Mononuclear cell (primary cell): ENCODE data around the gene PLA2G4F. TPM values are rescaled to one million over a fixed set of nuclear protein-coding genes. Genes with fewer than 3 reads are reported as not detected.

Experiments
- H3K27me3 ChIP-seq: 2 replicates; pipeline ENCODE4 v1.6.0; 2011; ENCODE audit warnings: low read length, control low read depth; ENCODE audit not compliant: insufficient read depth
- H3K4me1 ChIP-seq: 2 replicates; pipeline ENCODE4 v1.5.1; 2011; ENCODE audit warnings: mild to moderate bottlenecking, low read length, control low read depth; ENCODE audit not compliant: insufficient read depth
- H3K4me3 ChIP-seq: 2 replicates; pipeline ENCODE4 v1.5.1; 2011; ENCODE audit warnings: mild to moderate bottlenecking, low read length, moderate library complexity
- H3K9me3 ChIP-seq: 2 replicates; pipeline ENCODE4 v1.5.1; 2011; ENCODE audit warnings: low read depth, mild to moderate bottlenecking, control low read depth, low read length
- total RNA-seq: library from RNA; depleted of rRNA; stranded (reverse); fragments of >200 nt; gene quantifications from one replicate; pipeline ENCODE4 v1.2.3, GENCODE V29; 2012

Gene PLA2G4F
- total RNA-seq, 1 donor, result not detected

DNA sequence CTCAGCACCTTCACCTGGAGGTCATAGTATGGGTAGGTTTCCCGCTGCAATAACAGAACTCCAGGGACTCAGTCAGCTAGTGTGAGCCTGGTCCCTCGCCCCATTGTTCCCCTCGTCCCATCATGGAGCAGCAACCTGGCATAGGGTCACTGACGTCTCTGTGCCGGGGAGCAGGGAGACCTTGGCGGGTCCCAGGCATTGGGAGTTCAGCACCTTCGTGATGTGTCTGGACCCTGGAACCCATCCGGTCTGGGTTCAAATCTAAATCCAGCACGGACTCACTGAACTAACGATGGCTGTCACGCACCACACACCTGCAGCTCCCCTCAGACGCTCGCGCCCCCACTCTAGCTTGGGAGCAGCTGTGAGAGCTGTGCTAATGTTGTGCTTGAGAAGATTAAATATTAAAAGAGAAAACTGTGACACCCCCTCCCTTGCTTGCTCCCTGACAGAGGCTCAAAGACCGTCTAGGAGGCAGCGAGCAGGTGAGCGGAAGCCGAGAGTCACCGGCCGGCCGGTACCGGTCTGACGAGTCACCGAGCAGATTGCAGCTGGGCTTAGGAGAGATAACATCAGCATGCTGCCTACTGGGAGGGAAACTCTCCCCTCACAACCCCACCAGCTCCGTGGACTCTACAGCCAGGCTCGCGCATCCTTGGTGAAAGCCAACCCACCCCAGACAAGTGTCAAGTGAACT lies 742 bp downstream of the PLA2G4F start:
- Histone ChIP-seq H3K4me1 (peaks cover 9% of the 10 kb centered on the region), H3K9me3 (no peaks in the 10 kb centered on the region), H3K27me3 (no peaks in the 10 kb centered on the region), H3K4me3 (no peak overlapping the region)

DNA sequence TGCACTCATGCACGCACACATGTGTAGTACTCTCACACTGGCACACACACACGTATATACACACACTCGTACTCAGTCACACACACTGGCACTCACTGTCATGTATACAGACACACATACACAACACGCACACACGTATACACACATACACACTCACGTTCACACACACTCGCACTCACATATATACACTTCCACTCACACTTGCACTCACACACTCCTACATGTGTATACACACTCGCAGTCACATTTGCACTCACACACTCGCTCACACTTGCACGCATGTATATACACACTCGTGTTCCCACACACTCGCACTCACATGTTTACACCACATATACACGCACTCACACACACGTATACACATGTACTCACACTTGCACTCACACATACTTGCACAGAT lies 1.5 kb downstream of the PLA2G4F start:
- no peaks in the 10 kb centered on the region for H3K27me3 ChIP-seq
- H3K9me3 ChIP-seq, result no peaks in the 10 kb centered on the region
- H3K4me3 ChIP-seq, result no peak overlapping the region
- H3K4me1 ChIP-seq, result peaks cover 9% of the 10 kb centered on the region

DNA sequence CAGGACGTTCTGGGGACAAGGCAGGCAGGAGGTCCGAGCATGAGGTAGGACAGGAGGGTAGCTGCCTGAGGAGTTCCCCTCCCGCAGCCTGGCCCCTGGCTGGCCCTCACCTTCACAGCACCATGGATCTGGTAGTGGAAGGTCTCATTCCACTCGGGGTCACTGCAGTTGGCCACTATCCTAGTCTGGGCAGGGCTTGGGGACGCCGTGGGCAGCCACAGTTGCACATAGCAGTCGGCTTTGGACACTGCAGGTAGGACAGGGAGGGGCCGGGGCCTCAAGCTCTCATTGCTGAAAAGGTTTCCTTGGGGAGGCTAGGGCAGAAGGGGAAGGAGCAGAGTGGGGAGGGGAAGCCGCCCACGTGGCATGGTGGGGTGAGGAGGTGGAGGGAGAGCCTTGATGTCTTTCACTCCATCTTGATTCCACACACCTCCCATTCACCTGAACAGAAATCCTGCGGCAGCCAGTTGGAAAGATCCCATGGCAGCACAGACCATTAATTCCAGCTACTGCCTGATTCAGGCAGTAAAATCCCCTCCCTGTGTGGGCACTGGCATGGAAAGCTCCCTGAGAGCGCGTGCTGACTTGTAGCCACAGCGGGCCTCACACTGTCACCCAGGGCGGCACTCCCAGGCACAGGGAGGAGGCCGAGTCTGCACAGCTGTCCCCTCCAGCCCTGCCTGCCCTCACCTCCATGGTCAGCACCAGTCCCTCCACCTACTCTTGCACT lies 2.1 kb downstream of the PLA2G4F start:
- Histone ChIP-seq H3K4me1 (peaks cover 9% of the 10 kb centered on the region), H3K4me3 (no peak overlapping the region), H3K9me3 (no peaks in the 10 kb centered on the region), H3K27me3 (no peaks in the 10 kb centered on the region)

DNA sequence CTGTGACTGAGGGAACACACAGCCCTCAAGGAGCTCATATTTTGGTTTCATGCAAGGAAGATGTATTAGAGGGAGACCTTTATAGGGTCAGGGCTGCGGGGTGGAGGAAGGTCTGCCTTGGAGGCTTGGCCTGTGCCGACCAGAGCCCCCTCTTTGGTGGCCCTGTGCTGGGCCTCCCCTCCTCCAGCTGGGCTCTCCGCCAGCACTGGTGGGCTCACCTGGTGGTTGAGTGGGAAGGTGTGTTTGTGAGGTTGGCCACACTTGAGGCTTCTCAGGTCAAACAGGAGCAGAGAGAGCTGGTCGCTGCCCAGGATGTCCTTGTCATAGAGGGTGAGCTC lies 2.6 kb downstream of the PLA2G4F start:
- H3K9me3 ChIP-seq, result no peaks in the 10 kb centered on the region
- H3K4me1 ChIP-seq, result peaks cover 9% of the 10 kb centered on the region
- no peak overlapping the region for H3K4me3 ChIP-seq
- H3K27me3 ChIP-seq, result no peaks in the 10 kb centered on the region

DNA sequence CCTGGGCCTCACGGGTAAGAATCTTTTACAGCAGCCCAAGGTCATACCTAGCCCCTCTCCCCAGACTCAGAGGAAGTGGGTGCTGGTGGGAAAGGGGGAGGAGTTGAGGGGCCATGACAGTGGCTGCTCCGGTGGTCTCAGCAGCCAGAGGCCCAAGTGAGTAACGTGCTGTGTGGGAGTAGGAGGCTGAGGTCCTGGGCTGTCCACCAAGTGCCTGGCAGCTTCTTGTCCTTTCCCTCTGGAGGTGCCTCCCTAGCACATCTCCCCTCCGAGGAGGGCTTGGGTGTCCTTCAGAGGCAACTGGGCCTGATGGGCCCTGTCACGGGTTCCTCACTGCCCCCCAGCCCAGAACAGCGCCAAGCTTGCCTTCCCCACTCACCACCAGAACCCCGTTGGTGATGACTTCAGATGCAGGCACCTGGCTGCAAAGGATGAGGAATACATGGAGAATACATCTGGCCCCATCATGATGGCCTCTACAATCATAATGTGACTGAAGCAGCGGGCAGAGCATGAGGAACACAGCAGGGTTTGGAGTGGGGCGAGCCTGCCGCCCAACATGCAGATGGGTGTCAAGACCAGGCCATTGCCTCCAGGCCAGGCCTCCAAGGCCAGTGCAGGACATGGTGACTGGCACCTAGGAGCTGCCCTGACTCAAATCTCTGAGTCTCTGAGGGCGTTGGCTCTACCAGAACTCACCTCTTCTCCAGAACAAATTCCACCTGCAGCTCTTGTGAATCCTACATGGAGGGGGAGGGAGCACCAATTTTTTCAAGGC lies 3.3 kb downstream of the PLA2G4F start:
- H3K27me3 ChIP-seq, result no peaks in the 10 kb centered on the region
- H3K4me3 ChIP-seq, result no peak overlapping the region
- no peaks in the 10 kb centered on the region for H3K9me3 ChIP-seq
- peaks cover 3% of the 10 kb centered on the region for H3K4me1 ChIP-seq

DNA sequence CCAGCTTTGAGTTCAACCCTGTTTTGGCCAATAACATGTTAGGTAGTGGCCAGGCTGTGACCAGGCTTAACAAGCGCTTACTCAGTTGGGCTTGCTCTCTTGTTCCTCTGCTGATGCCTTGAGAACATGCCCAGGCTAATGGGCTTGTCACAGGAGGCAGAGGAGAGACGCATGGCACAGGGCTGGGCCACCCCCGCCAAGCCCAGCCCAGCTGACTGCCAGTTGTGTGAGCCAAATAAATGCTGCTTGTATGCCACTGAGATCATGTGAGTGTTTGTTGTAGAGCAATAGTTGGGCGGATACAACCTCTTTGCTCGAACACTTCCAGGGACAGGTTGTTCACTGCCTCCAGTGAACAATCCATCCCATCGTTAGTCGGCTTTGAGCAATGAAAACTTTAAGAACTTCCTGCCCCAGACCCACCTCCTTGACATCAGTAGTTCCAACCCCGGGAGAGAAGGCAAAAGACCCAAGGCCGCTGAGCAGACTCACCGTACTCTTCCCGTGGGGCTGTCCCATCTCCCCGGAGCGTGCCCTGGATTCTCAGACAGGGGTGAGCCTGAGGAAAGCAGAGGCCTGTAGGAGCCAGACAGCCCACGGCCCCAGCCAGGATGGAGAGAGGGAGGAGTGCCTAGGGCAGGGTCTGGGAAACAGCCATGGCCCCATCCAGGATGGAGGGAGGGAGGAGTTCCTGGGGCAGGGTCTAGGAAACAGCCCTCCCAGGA lies 4.1 kb downstream of the PLA2G4F start:
- Histone ChIP-seq H3K4me1 (no peaks in the 10 kb centered on the region), H3K27me3 (no peaks in the 10 kb centered on the region)

DNA sequence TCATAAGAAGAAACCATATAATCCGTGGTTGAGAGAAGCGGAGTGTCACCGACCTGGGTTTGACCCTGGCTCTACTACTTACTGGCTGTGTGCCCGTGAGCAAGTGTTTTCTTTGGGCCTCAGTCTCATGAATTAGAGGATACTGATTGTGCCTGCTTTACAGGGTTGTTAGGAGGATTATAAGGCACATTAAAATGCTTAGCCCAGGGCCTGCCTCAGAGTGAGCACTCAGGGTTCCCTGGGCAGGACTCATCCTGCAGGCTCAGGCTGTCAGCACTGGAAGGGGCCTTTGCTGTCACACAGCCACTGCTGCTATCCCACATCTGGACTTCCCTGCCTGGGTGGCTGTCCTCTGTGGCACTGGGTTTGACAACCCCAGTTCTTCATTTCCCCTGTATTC lies 4.7 kb downstream of the PLA2G4F start:
- no peaks in the 10 kb centered on the region for H3K27me3 ChIP-seq
- no peaks in the 10 kb centered on the region for H3K4me1 ChIP-seq
- H3K9me3 ChIP-seq, result no peaks in the 10 kb centered on the region
- no peak overlapping the region for H3K4me3 ChIP-seq

More for the DNA sequence above, 4.1 kb downstream of the PLA2G4F start:
- H3K9me3 ChIP-seq, result no peaks in the 10 kb centered on the region
- no peak overlapping the region for H3K4me3 ChIP-seq

DNA sequence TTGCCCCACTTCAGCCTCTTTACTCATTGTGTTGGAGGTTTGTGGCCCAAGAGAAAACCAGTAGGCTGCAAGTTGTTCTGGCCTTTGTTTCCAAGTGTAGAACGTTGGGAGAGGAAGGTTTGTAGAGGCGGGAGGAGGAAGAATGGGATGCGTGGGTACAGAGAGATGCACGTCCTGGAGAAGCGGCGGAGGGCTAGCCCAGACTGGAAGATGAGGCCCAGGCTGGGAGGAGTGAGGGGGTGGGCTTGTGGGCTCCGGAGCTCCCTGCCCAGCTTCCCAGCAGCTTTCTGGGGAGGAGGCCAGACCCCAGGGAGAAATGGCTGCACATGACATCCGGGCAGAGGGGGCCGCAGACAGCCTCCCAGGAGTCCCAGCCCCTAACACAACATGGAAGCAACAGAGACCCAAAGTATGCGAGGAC lies 5.3 kb downstream of the PLA2G4F start:
- no peaks in the 10 kb centered on the region for H3K4me1 ChIP-seq
- H3K9me3 ChIP-seq, result no peaks in the 10 kb centered on the region
- no peak overlapping the region for H3K4me3 ChIP-seq
- H3K27me3 ChIP-seq, result no peaks in the 10 kb centered on the region

DNA sequence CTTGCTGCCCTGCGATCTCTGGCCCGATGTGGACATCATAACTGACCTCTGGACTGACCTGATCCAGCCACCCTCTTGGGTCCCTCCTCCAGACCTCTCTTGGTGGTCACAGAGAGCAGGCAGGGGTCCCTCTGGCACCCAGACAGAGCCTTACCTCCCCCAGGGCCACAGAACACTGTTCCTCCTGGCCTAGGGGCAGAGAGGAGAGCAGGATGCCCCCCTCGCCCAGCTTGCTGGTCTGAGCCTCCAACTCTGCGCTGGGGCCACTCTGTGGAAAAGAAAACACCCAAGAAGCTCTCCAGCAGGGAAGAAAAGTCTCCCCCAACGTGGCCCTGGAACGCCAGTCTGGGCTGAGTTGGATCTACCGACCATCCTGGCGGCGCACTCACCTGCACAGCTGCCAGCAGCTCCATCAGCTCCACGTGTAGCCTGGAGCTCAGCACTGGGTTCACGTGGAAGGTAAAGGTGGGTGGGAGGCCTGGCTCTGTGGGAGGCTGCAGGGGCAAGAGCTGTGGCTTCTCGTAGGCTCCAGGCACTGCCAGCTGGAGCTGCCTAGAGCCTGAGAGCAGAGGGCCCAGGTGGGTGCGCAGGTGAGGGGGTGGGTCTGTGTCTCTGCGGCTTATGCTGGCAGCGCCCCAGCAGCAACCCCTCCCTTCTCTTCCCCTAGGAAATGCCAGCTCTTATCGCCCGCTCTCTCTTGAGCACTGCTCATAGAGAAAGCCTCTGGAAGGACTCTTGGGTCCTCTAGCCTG lies 6.0 kb downstream of the PLA2G4F start:
- Histone ChIP-seq H3K4me1 (no peaks in the 10 kb centered on the region), H3K9me3 (no peaks in the 10 kb centered on the region), H3K27me3 (no peaks in the 10 kb centered on the region), H3K4me3 (no peak overlapping the region)

DNA sequence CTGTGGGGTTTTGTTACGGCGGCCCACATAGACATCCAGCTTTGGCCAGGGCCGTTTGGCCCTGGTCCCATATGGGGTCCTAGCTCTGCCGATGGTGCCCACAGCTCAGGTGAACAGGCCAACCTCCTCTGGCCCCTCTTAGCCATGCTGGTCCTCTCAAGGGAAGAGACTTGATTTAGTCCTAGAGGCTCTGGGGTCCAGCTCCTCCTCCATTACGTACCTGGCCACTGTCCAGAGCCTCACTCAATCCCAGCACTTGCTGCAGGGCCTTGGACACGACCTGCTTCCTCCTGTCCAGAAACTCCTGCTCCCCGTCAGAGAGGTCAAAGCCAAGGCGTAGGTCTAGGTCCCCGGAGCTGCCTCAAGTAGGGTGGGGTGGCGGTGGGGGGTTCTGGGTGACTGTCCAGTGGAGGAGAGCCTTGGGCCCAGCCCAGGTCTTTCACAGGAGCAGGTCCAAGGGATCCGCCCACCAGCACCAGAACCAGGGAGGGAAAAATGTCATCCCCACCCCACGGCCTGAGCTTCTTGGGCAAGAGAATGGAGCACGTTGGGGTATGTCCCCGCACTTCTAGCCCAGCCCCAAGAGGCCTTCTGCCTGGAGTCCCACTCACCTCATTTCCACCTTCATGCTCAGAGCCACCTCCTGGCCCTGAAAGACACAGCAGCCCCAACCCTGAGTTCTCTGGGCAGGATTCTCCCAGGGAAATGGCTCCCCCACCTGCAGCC lies 6.8 kb downstream of the PLA2G4F start:
- Histone ChIP-seq H3K9me3 (no peaks in the 10 kb centered on the region), H3K27me3 (no peaks in the 10 kb centered on the region), H3K4me1 (no peaks in the 10 kb centered on the region), H3K4me3 (no peak overlapping the region)

DNA sequence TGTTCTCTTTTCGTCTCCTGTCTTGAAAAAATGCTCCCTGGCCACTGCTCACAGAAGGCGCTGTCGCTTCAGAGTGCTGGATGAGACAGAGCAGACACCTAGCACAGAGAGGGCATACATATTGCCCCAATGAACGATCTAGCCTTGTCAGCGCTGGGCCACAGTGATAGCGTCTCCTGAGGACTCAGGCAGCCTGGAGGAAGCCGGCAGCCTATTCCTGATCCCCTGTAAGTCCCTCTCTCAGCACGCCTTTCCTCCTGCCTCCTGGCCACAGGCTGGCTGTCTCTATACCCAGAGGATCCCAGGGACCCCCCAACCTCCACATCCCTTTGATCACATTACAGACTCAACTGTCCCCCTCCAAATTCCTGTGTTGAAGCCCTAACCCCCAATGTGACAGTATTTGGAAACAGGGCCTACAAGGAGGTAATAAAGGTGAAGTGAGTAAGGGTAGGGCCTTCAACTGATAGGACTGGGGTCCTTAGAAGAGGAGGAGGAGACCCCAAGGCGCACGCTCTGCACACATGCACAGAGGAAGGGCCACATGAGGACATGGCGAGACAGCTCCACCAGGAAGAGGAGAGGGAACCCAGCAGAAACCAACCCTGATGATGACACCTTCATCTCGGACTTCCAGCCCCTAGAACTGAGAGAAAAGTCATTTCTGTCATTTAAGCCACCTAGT lies 7.5 kb downstream of the PLA2G4F start:
- H3K4me1 ChIP-seq, result no peaks in the 10 kb centered on the region
- no peaks in the 10 kb centered on the region for H3K27me3 ChIP-seq
- H3K4me3 ChIP-seq, result no peak overlapping the region
- H3K9me3 ChIP-seq, result no peaks in the 10 kb centered on the region

DNA sequence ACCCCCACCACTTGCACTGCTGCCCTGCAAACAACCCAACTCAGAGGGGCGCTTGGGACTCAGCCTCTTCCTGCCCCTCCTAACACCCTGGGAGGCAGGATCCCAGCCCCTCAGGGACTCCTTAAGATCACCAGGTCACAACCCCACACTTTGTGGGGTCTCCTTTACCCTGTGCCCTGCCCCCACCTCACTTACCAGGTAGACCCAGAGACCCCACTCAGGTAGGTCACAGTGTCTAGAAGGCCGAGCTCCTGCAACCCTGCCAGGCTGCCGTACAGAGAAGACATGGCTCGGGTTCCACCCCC lies 9.1 kb downstream of the PLA2G4F start:
- Histone ChIP-seq H3K27me3 (no peaks in the 10 kb centered on the region), H3K4me3 (no peak overlapping the region), H3K4me1 (no peaks in the 10 kb centered on the region), H3K9me3 (no peaks in the 10 kb centered on the region)

DNA sequence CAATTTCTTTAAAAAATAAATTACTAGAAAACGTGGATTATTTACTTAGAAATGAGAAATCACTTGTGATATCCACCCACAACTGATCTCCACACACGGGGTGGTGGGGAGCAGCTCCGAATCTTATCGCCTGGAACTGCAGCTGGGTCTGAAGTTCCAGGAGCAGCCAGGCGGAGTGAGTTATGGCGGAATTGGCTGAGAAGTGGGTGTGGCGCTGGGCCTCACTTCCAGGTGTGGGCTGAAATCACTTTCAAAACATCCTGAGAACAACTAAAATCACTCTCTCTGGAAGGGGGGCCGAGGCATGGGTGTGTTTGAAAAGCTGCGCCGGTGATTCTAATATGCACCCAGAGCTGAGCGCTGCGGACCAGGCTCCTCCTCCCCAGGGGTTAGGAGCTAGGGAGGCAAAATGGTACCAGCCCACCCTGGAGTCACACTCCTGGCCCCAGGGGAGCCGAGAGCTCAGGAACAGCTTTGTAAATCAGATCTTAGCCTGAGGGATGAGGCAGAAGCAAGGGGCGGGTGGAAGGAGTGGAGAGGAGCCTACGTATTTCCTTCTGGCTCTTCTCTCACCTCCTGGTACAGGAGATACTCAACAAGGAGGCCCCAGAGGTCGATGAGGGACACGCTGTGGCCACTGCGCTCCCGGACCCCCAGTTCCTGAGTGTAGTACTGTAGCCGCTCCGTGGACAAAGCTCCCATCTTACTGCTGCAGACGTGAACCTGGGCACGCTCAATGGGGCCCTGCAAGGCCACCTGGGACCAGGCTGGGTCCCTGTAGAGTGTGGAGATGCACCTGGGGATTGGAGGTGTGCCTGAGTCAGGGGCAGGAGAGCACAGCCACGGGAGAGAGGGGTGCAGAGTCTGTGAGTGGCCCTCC lies 9.6 kb downstream of the PLA2G4F start:
- no peaks in the 10 kb centered on the region for H3K4me1 ChIP-seq
- H3K4me3 ChIP-seq, result no peak overlapping the region
- no peaks in the 10 kb centered on the region for H3K9me3 ChIP-seq
- no peaks in the 10 kb centered on the region for H3K27me3 ChIP-seq
